Measurements from ENCODE around the gene ARMC3. TPM values are rescaled to one million over a fixed set of nuclear protein-coding genes. Genes with fewer than 3 reads are reported as not detected.
"Not testable (repeated sequence)": the region's sequence is repeated elsewhere in the genome, so short reads cannot be mapped to it uniquely, and the experiment has no call there.

ARMC3 gene
- total RNA-seq, 2 experiments from 2014 or later, result not detected

DNA sequence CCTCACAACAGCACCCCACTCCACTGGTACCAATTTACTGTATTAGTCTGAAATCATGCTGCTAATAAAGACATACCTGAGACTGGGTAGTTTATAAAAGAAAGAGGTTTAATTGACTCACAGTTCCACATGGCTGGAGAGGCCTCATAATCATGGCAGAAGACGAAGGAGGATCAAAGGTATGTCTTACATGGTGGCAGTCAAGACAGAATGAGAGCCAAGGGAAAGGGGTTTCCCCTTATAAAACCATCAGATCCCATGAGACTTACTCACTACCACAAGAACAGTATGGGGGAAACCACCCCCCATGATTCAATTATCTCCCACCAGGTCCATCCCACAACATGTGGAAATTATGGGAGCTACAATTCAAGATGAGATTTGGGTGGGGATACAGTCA, 18.2 kb upstream of the ARMC3 start:
- H3K4me3 Mint-ChIP-seq; H3K36me3 Mint-ChIP-seq (ENCODE audit: low read depth); H3K4me1 Mint-ChIP-seq; CTCF ChIA-PET; DNase-seq; H3K27me3 Mint-ChIP-seq; POLR2A ChIA-PET; H3K27ac Mint-ChIP-seq: not testable (repeated sequence)
- H3K9me3 Mint-ChIP-seq, result peaks cover 10% of the 10 kb centered on the region

DNA sequence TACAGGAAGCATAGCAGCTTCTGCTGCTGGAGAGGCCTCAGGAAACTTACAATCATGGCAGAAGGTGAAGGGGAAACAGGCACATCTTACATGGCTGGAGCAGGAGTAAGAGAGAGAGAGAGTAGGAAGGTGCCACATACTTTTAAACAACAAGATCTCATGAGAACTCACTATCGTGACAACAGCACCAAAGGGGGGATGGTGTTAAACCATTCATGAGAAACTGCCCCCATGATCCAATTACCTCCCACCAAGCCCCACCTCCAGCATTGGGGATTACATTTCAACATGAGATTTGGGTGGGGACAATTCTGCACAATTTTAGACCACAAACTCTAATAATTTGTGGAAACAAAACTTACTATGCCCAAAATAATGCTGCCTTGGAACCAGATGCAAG, 16.8 kb upstream of the ARMC3 start:
- no peak for DNase-seq
- Mint-ChIP-seq H3K4me1 (no peaks in the 10 kb centered on the region), H3K27ac (no peak overlapping the region), H3K27me3 (no peaks in the 10 kb centered on the region), H3K4me3 (no peak overlapping the region), H3K9me3 (peaks cover 10% of the 10 kb centered on the region), H3K36me3 (ENCODE audit: low read depth) (no peaks in the 10 kb centered on the region)
- CTCF ChIA-PET, result no interaction called here
- POLR2A ChIA-PET, result no interaction called here

DNA sequence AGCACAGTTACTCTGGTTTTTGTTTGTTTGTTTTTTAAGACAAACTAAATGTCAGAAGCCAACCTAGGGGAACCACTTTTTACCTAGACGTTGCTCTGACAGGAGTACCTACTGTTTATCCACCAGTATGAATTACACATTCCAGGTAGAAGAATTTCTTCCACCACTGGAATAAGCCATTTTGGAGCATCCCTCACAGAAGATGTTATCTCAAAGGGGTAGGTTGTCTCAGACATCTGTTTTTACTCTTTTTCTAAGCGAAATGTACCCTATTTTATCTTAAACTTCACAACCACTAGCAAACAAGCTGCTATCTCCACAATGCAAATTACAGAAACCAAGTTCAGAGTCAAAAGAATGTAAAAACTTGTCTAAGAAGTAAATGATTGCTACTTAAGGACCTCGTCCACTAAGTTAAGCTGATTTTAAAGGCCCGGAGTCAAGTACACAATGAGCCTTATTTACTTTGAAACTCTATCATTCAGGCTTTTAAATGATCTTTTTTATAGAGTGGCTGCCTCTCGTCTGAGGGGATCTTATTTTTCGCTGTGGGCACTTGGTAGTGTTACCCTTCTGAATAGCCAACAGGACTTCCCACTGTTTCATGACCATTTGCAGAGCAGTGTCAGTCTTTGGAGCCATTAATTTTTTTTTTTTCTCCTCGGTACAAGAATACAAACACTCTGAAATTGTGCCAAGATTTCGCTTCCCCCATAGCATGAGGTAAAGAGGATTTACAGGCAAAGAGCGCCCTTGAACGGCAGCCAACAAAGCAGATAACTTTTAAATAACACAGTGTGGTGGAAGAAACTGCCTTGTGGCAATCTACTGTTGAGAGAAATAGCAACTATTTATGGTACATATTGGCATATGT, 15.7 kb upstream of the ARMC3 start:
- Mint-ChIP-seq H3K4me1 (no peaks in the 10 kb centered on the region), H3K4me3 (no peak overlapping the region), H3K36me3 (ENCODE audit: low read depth) (no peaks in the 10 kb centered on the region), H3K27ac (no peak overlapping the region), H3K27me3 (no peaks in the 10 kb centered on the region), H3K9me3 (peaks cover 10% of the 10 kb centered on the region)
- ChIA-PET POLR2A (no interaction called here), CTCF (no interaction called here)
- DNase-seq, result no peak

DNA sequence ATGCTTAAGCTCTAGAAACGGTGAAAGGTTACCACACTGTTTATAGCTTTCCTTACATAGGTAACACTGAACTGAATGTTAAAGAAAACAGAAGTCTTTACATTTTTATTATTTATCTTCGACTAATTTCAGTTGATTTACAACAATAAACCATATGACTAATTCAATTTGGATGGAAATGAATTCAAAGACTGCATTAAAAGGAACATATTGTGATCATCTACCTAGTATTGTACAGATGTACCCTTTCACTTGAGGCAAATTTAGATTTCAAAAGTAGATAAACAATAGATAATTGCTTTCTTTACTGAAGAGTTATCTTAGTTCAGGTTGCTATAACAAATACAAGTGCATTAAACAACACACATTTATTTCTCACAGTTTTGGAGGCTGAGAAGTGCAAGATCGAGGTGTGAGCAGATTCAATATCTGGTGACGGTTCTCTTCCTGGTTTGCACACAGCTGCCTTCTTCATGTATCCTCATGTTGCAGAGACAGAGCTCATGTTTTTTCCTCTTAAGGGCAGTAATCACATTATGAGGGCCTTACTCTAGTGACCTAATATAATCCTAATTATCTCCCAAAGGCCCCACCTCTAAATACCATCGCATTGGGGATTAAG, 15.0 kb upstream of the ARMC3 start:
- Mint-ChIP-seq H3K36me3 (ENCODE audit: low read depth) (no peaks in the 10 kb centered on the region), H3K4me3 (no peak overlapping the region), H3K27me3 (no peaks in the 10 kb centered on the region), H3K27ac (no peak overlapping the region), H3K9me3 (peaks cover 10% of the 10 kb centered on the region), H3K4me1 (no peaks in the 10 kb centered on the region)
- DNase-seq, result no peak
- ChIA-PET POLR2A (no interaction called here), CTCF (no interaction called here)

DNA sequence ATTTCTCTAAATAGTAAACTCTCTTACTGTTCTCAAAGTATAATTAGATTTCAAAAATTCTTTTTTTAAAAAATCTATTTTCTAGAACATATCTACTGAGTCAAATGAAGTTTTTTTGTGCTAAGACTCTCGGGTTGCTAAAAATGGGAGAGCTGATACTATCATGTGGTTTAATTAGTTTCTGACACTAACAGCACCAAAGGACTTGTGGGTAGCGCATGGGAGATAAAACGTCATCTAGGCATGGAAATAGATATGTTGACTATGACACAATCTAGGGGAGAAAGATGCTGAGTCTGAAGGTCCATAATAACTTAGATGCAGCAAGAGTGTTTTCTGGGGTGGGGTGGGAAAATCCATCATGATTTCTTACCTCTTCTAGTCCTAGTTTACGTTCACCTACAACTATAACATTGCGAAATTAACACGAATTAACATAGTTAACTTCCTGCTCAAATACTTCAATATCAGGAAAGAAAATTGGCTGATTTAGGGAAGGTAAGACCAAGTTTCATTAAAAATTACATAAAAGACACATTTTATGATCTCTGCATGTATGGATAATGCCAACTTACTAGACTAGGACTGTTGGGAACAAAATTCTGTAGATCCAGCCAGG, 14.3 kb upstream of the ARMC3 start:
- DNase-seq, result no peak
- Mint-ChIP-seq H3K4me1 (no peaks in the 10 kb centered on the region), H3K27ac (no peak overlapping the region), H3K9me3 (peaks cover 8% of the 10 kb centered on the region), H3K36me3 (ENCODE audit: low read depth) (no peaks in the 10 kb centered on the region), H3K4me3 (no peak overlapping the region), H3K27me3 (no peaks in the 10 kb centered on the region)
- CTCF ChIA-PET, result no interaction called here
- POLR2A ChIA-PET, result no interaction called here

DNA sequence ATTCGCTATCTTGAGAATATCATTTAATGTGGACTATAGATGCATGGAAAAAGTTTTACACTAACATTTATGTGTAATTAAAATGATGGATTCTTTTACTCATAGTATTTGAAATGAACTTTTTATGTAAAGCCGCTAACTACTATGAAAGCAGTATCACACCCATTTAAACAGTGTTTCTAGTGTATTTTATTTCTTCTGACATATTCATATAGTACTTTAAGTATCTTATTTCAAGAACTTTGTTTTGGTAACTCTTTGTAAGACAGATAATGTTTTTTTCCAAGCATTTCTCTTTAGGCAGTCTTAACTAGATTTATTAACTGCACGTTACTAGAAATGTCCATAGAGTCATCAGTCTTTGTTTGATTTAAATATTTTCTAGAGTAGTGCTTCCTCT, 12.5 kb upstream of the ARMC3 start:
- ChIA-PET CTCF (no interaction called here), POLR2A (no interaction called here)
- no peak overlapping the region for H3K4me3 Mint-ChIP-seq
- no peaks in the 10 kb centered on the region for H3K36me3 Mint-ChIP-seq (ENCODE audit: low read depth)
- H3K27ac Mint-ChIP-seq, result no peak overlapping the region
- no peaks in the 10 kb centered on the region for H3K27me3 Mint-ChIP-seq
- no peaks in the 10 kb centered on the region for H3K4me1 Mint-ChIP-seq
- DNase-seq, result no peak
- no peaks in the 10 kb centered on the region for H3K9me3 Mint-ChIP-seq

DNA sequence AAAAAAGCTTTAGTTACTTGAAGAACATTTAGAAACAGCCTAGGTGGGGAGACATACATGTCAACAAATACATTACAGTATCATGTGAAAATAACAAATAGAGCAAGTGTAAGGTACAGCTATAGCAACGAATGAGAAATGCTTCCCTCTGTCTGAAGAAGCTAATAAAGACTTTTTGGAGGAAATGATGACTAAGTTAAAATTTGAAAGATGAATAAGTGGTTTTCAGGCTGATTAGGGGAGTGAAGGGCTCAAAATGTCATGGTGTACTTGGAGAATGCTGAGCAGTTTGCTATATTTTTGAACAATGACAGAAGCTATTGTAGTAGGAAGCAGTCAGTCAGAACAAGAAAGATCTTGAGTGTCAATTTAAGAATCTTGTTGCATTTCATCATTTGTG, 2.8 kb upstream of the ARMC3 start:
- no peak overlapping the region for H3K4me3 Mint-ChIP-seq
- H3K4me1 Mint-ChIP-seq, result peaks cover 3% of the 10 kb centered on the region
- ChIA-PET CTCF (no interaction called here), POLR2A (no interaction called here)
- H3K27ac Mint-ChIP-seq, result no peak overlapping the region
- H3K36me3 Mint-ChIP-seq (ENCODE audit: low read depth), result no peaks in the 10 kb centered on the region
- H3K27me3 Mint-ChIP-seq, result peaks cover 5% of the 10 kb centered on the region
- no peaks in the 10 kb centered on the region for H3K9me3 Mint-ChIP-seq
- DNase-seq, result no peak

DNA sequence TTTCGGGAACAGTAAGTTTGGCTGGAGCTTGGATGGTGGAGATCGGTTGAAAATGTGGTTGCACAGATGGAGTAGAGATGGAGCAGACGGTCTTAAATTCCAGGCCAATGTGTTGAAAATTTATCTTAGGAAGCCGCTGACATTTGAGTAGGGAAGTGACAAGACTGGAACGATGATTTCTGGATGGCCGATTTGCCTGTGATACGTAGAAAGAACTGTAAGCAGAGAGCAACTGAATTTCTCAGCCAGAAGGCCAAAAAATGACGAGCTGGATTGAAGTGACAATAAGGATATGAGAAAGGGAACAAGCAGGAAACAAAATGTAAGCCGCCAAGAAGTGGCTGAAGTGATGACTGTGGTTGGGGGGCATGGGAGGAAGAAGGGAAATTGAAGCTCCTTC, 687 bp upstream of the ARMC3 start:
- Mint-ChIP-seq H3K9me3 (no peaks in the 10 kb centered on the region), H3K27ac (no peak overlapping the region), H3K4me3 (no peak overlapping the region), H3K36me3 (ENCODE audit: low read depth) (no peaks in the 10 kb centered on the region), H3K4me1 (peaks cover 3% of the 10 kb centered on the region), H3K27me3 (peaks cover 5% of the 10 kb centered on the region)
- CTCF ChIA-PET, result no interaction called here
- POLR2A ChIA-PET, result no interaction called here
- DNase-seq, result no peak

DNA sequence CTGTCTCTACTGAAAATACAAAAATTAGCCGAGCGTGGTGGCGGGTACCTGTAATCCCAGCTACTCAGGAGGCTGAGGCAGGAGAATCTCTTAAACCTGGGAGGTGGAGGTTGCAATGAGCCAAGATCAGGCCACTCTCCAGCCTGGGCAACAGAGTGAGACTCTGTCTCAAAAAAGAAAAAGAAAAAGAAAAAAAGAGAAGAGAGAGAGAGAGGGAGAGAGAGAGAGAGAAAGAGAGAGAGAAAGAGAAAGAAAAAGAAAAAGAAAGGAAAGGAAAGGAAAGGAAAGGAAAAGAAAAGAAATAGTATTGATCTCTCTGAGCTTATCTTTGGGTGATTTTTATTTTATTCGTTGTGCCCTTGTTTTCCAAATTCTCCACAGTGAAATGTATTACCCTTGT, 1.2 kb downstream of the ARMC3 start:
- POLR2A ChIA-PET; H3K4me3 Mint-ChIP-seq; H3K9me3 Mint-ChIP-seq; DNase-seq; CTCF ChIA-PET; H3K27ac Mint-ChIP-seq; H3K4me1 Mint-ChIP-seq; H3K36me3 Mint-ChIP-seq (ENCODE audit: low read depth); H3K27me3 Mint-ChIP-seq: not testable (repeated sequence)

DNA sequence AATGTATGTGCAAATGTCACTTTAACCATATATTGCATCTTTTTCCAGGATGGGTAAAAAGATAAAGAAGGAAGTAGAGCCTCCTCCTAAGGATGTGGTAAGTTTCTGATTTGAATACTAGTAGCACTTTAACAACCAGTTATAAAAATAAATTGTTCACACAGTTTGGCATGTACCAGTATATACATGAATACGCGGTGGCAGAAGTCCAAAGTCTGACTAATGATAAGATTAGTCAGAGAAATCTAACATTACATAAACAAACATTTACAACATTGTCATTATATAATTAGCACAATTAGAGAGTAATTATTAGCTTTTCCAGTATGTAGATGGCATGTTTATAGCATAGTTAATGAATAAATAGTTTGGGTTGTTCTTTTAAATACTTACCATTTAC, 4.1 kb downstream of the ARMC3 start:
- ChIA-PET CTCF (no interaction called here), POLR2A (no interaction called here)
- Mint-ChIP-seq H3K4me3 (no peak overlapping the region), H3K4me1 (peaks cover 3% of the 10 kb centered on the region), H3K27me3 (peaks cover 4% of the 10 kb centered on the region), H3K36me3 (ENCODE audit: low read depth) (no peaks in the 10 kb centered on the region), H3K9me3 (no peaks in the 10 kb centered on the region), H3K27ac (no peak overlapping the region)
- no peak for DNase-seq

DNA sequence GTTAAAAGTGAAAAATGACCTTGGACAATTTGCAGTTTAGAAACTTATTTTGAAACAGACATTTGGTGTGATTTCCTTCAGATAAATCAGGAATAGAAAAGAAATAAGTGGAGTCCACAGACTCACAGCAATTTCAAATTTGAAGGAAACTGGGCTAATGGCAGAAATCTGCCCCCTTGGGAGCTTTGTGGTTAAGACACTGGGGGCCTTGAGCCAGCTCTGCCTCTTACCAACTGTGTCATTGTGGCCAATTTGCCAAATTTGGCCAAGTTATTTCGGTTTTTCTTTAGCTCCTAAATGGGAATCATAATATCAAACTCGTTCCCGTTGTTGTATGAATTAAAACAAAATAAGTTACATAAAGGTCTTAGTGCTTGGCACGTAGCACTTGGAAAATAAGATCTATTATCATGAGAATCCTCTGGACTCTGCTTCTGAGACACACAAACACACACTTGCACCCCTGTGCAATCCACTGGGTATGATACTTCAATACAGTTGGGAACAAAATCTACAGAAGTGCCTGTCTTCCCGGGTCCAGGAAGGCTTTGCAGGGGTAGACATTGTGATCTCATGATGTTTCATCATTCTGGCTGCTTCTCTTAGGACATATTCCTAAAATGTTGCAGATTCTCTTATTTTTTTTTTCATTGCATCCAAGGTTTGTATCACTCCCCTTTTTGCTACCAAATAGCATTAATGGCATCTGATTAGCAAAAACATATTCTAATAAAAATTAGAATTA, 4.9 kb downstream of the ARMC3 start:
- ChIA-PET CTCF (interaction anchor here (0.6 kb wide), 1 partner anchor 358 kb away, joined by 3 read pairs; no protein-coding TSS in a partner anchor), POLR2A (no interaction called here)
- DNase-seq, result no peak
- Mint-ChIP-seq H3K4me3 (no peak overlapping the region), H3K27ac (no peak overlapping the region), H3K27me3 (peaks cover 4% of the 10 kb centered on the region), H3K9me3 (no peaks in the 10 kb centered on the region), H3K36me3 (ENCODE audit: low read depth) (no peaks in the 10 kb centered on the region), H3K4me1 (peaks cover 1% of the 10 kb centered on the region)

DNA sequence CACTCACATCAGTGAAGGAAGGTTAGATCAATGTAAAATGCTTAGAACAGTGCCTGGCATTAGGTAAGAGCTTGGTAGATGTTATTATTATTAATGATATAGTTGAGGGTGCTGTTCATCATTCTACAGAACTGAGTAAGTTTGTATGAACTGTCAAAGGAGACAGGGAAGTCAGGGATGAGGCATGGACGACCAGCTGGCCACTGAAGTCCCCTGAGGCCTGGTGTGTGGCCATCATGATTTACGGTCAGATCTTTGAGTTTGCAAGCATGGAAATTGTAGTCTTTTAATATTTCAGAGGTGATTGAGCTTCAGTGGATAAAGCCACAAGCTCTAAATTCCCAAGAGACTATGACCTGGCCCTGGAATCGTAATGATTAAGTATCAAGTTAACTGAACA, 6.9 kb downstream of the ARMC3 start:
- Mint-ChIP-seq H3K36me3 (ENCODE audit: low read depth) (no peaks in the 10 kb centered on the region), H3K4me3 (no peak overlapping the region), H3K9me3 (peaks cover 2% of the 10 kb centered on the region), H3K4me1 (no peaks in the 10 kb centered on the region), H3K27ac (no peak overlapping the region), H3K27me3 (peaks cover 4% of the 10 kb centered on the region)
- DNase-seq, result no peak
- ChIA-PET POLR2A (no interaction called here), CTCF (interaction anchor here (1.0 kb wide), 1 partner anchor 55 kb away, joined by 5 read pairs; no protein-coding TSS in a partner anchor)

DNA sequence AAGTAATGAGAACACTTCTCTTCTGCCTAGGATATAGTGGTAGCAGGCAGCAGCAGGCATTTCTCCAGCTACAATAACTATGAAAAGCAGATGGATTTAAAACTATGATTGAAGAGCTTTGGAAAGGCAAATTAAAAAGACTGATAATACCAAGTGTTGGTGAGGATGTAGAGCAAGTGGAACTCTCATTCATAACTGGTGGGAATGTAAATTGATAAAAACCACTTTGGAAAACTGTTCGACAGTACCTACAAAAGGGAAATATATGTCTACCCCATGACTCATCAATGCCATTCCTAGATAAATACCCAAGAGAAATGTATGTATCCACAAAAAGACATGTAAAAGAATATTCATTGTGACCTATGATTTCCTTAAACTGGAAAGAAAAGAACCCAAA, 14.6 kb downstream of the ARMC3 start:
- H3K4me1 Mint-ChIP-seq, result peaks cover 13% of the 10 kb centered on the region
- H3K27ac Mint-ChIP-seq, result no peak overlapping the region
- H3K36me3 Mint-ChIP-seq (ENCODE audit: low read depth), result peaks cover 4% of the 10 kb centered on the region
- no peak for DNase-seq
- no peak overlapping the region for H3K4me3 Mint-ChIP-seq
- ChIA-PET CTCF (interaction anchor here (0.6 kb wide), 1 partner anchor 47 kb away, joined by 4 read pairs; no protein-coding TSS in a partner anchor), POLR2A (no interaction called here)
- H3K9me3 Mint-ChIP-seq, result peaks cover 4% of the 10 kb centered on the region
- H3K27me3 Mint-ChIP-seq, result peaks cover 8% of the 10 kb centered on the region
